Measurements from ENCODE around the gene ZER1. TPM values are rescaled to one million over a fixed set of nuclear protein-coding genes. Genes with fewer than 3 reads are reported as not detected.

Gene ZER1
- total RNA-seq, 2 experiments from 2014 or later = 11.0 to 15.1 TPM

GRCh38 chr9:128724744-128725211 is 46.9 kb downstream of the ZER1 start:
- Histone ChIP-seq H3K36me3 (ENCODE audit: insufficient read depth, low read length) (no peaks in the 10 kb centered on the region; the same call in 1 of the 2 replicates), H3K4me1 (ENCODE audit: insufficient read depth, low read length, poor library complexity, severe bottlenecking) (peaks cover 29% of the 10 kb centered on the region), H3K4me3 (ENCODE audit: low read depth, low read length, poor library complexity, severe bottlenecking) (peak overlapping the region; percentile 90), H3K9me3 (ENCODE audit: low read length) (no peaks in the 10 kb centered on the region), H3K79me2 (ENCODE audit: insufficient read depth, low read depth, low read length) (peaks cover 5% of the 10 kb centered on the region; the same call in 1 of the 2 replicates), H4K20me1 (ENCODE audit: insufficient read depth, low read length) (no peaks in the 10 kb centered on the region), H3K9me2 (ENCODE audit: insufficient read depth, low read length) (no peaks in the 10 kb centered on the region), H3K4me2 (ENCODE audit: low read length) (peak overlapping the region; percentile 86), H3K27ac (ENCODE audit: low read depth, low read length, poor library complexity, severe bottlenecking) (peak overlapping the region; percentile 26), H2AFZ (ENCODE audit: low read length) (peak overlapping the region; percentile 62; the same call in 1 of the 2 replicates)
- intact Hi-C loops (cut with micrococcal nuclease; ENCODE audit: unreplicated experiment) = loop anchor here (1.0 to 10.0 kb wide), 6 partner anchors 46 to 267 kb away; partner anchors contain the start of genes ENDOG, ODF2, PHYHD1 and SPTAN1
- TSS peak; percentile 80 for BruUV-seq (replicated peaks)
- CTCF ChIA-PET (ENCODE audit: unreplicated experiment) = interaction anchor here (0.5 kb wide), 1 partner anchor 22 kb away, joined by 3 read pairs; no protein-coding TSS in a partner anchor
- POLR2A ChIA-PET = interaction anchor here (0.7 to 1.6 kb wide), 11 partner anchors 8 to 356 kb away, joined by 3 to 7 read pairs (median 4); partner anchors contain the start of genes DOLPP1 and ZER1
- peak; percentile 42 for DNase-seq (ENCODE audit: low spot score)
- TF ChIP-seq EZH2phosphoT487 (IDR thresholded peaks at IDR 0.05; ENCODE audit: borderline replicate concordance, low read depth, low read length) = no peak
- TF ChIP-seq, protein P1, sequence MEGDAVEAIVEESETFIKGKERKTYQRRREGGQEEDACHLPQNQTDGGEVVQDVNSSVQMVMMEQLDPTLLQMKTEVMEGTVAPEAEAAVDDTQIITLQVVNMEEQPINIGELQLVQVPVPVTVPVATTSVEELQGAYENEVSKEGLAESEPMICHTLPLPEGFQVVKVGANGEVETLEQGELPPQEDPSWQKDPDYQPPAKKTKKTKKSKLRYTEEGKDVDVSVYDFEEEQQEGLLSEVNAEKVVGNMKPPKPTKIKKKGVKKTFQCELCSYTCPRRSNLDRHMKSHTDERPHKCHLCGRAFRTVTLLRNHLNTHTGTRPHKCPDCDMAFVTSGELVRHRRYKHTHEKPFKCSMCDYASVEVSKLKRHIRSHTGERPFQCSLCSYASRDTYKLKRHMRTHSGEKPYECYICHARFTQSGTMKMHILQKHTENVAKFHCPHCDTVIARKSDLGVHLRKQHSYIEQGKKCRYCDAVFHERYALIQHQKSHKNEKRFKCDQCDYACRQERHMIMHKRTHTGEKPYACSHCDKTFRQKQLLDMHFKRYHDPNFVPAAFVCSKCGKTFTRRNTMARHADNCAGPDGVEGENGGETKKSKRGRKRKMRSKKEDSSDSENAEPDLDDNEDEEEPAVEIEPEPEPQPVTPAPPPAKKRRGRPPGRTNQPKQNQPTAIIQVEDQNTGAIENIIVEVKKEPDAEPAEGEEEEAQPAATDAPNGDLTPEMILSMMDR (conservative IDR thresholded peaks at IDR 0.05; ENCODE audit: low read length) = 0 out of 2 replicates have a peak, but pooled peaks have one; percentile 24

GRCh38 chr9:128723866-128724743 is 47.6 kb downstream of the ZER1 start, which contains the start of gene ZDHHC12:
Gene ZDHHC12 (minus strand): TSS chr9:128724127. CDS start chr9:128724093, 34 bp downstream.
- H3K4me1 ChIP-seq (ENCODE audit: insufficient read depth, low read length, poor library complexity, severe bottlenecking) = peaks cover 29% of the 10 kb centered on the region
- intact Hi-C loops (cut with micrococcal nuclease; ENCODE audit: unreplicated experiment) = loop anchor here (1.0 to 10.0 kb wide), 6 partner anchors 47 to 267 kb away; partner anchors contain the start of genes ENDOG, ODF2, PHYHD1 and SPTAN1
- peak within 1 kb of the TSS; percentile 26 for H3K27ac ChIP-seq (ENCODE audit: low read depth, low read length, poor library complexity, severe bottlenecking)
- peak within 1 kb of the TSS; percentile 90 for H3K4me3 ChIP-seq (ENCODE audit: low read depth, low read length, poor library complexity, severe bottlenecking)
- DNase-seq (ENCODE audit: low spot score) = peak; percentile 100
- ChIA-PET CTCF (ENCODE audit: unreplicated experiment) (interaction anchor here (0.5 kb wide), 1 partner anchor 22 kb away, joined by 3 read pairs; no protein-coding TSS in a partner anchor), POLR2A (interaction anchor here (0.6 to 1.6 kb wide), 16 partner anchors 9 to 390 kb away, joined by 3 to 7 read pairs (median 3); partner anchors contain the start of genes DOLPP1, KYAT1, LRRC8A and ZER1)
- no peaks in the 10 kb centered on the region for H3K9me2 ChIP-seq (ENCODE audit: insufficient read depth, low read length)
- no peaks in the 10 kb centered on the region for H3K9me3 ChIP-seq (ENCODE audit: low read length)
- H3K36me3 ChIP-seq (ENCODE audit: insufficient read depth, low read length) = no peaks in the 10 kb centered on the region; the same call in 1 of the 2 replicates
- TF ChIP-seq, protein P1 (conservative IDR thresholded peaks at IDR 0.05; ENCODE audit: low read length) = no peak
- TF ChIP-seq EZH2phosphoT487 (IDR thresholded peaks at IDR 0.05; ENCODE audit: borderline replicate concordance, low read depth, low read length) = no peak
- peak within 1 kb of the TSS; percentile 62; the same call in 1 of the 2 replicates for H2AFZ ChIP-seq (ENCODE audit: low read length)
- no peaks in the 10 kb centered on the region for H4K20me1 ChIP-seq (ENCODE audit: insufficient read depth, low read length)
- no TSS peak for BruUV-seq (replicated peaks)
- H3K4me2 ChIP-seq (ENCODE audit: low read length) = peak within 1 kb of the TSS; percentile 94
- H3K79me2 ChIP-seq (ENCODE audit: insufficient read depth, low read depth, low read length) = peaks cover 5% of the 10 kb centered on the region; the same call in 1 of the 2 replicates

All from OCI-LY7 (cell line).